Calu3 (cell line): Measurements from ENCODE around the gene ZFP36. TPM values are rescaled to one million over a fixed set of nuclear protein-coding genes. Genes with fewer than 3 reads are reported as not detected.

Source experiments
- BruUV-seq: library from RNA; stranded (reverse); fragments of 400-500 nt; replicated peaks from 2 replicates; lab custom pipeline; 2021; lab: Mats Ljungman, UMichigan
- CTCF ChIA-PET: fragments of 300-600 bp; sonication (Branson Sonifier 250); formaldehyde crosslinking; loops from one replicate; lab custom pipeline; 2022; ENCODE audit warnings: antibody characterized with exemption; lab: Charles Lee
- DNase-seq: peaks from one replicate; pipeline ENCODE4 v3.0.0; 2022
- H3K27ac Mint-ChIP-seq: one replicate; pipeline ENCODE4 v1.8.0; 2022; ENCODE audit warnings: mixed read lengths; ENCODE audit not compliant: unreplicated experiment
- H3K27me3 Mint-ChIP-seq: one replicate; pipeline ENCODE4 v1.8.0; 2022; ENCODE audit warnings: mixed read lengths; ENCODE audit not compliant: unreplicated experiment
- H3K36me3 Mint-ChIP-seq: one replicate; pipeline ENCODE4 v1.8.0; 2022; ENCODE audit warnings: mild to moderate bottlenecking, moderate library complexity, mixed read lengths; ENCODE audit not compliant: insufficient read depth, unreplicated experiment
- H3K4me1 Mint-ChIP-seq: one replicate; pipeline ENCODE4 v1.8.0; 2022; ENCODE audit warnings: mild to moderate bottlenecking, low read depth, mixed read lengths; ENCODE audit not compliant: unreplicated experiment
- H3K4me3 Mint-ChIP-seq: one replicate; pipeline ENCODE4 v1.8.0; 2022; ENCODE audit warnings: mild to moderate bottlenecking, low read depth, moderate library complexity, mixed read lengths; ENCODE audit not compliant: unreplicated experiment
- H3K9me3 Mint-ChIP-seq: one replicate; pipeline ENCODE4 v1.8.0; 2022; ENCODE audit warnings: low read depth, mixed read lengths; ENCODE audit not compliant: unreplicated experiment
- intact Hi-C: fragments of 100-400 bp; cut with micrococcal nuclease; formaldehyde crosslinking; loops from one replicate; pipeline ENCODE4 v1.10.0; 2022; ENCODE audit not compliant: unreplicated experiment
- total RNA-seq: library from RNA; stranded (reverse); gene quantifications from 2 replicates; pipeline ENCODE4 v1.2.3, GENCODE V29; 2022
- TF ChIP-seq, protein P1 (sequence below): fragments of 200-600 bp; IDR thresholded peaks from one replicate; pipeline ENCODE4 v1.8.0; 2022; ENCODE audit warnings: antibody characterized with exemption; ENCODE audit not compliant: unreplicated experiment

ZFP36 gene
- total RNA-seq, 1 experiment from 2014 or later, result 70.8 TPM

DNA sequence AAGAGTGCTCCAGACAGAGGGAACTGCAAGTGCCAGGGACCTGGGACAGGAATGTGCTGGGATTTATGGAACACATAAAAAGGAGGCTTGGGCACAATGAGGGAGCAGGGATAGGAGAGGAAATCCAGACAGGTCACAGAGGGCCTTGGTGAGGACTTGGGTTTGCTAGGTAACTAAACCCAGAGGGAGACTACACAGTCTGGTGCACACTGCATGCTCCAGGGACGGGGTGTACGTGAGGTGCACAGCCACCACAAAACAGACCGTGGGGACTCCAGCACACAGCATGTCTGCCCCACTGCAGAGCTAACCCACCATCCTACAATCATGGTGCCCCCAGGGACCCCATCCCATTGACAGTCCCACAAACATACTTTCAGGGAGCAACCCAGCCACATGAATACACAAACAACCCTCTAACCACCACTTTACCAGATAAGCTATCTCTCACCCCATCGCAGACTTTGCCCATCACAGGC is 5.5 kb upstream of the ZFP36 start:
- Mint-ChIP-seq H3K36me3 (peaks cover 86% of the 10 kb centered on the region), H3K27ac (peak overlapping the region; percentile 94), H3K4me1 (peaks cover 69% of the 10 kb centered on the region), H3K4me3 (peak overlapping the region; percentile 73), H3K27me3 (no peaks in the 10 kb centered on the region), H3K9me3 (no peaks in the 10 kb centered on the region)
- intact Hi-C loops, result no loop called here
- CTCF ChIA-PET, result interaction anchor here (0.6 to 2.2 kb wide), 4 partner anchors 11 to 393 kb away, joined by 3 to 10 read pairs (median 4); partner anchors contain the start of genes PLEKHG2 and RPS16
- TF ChIP-seq, protein P1, sequence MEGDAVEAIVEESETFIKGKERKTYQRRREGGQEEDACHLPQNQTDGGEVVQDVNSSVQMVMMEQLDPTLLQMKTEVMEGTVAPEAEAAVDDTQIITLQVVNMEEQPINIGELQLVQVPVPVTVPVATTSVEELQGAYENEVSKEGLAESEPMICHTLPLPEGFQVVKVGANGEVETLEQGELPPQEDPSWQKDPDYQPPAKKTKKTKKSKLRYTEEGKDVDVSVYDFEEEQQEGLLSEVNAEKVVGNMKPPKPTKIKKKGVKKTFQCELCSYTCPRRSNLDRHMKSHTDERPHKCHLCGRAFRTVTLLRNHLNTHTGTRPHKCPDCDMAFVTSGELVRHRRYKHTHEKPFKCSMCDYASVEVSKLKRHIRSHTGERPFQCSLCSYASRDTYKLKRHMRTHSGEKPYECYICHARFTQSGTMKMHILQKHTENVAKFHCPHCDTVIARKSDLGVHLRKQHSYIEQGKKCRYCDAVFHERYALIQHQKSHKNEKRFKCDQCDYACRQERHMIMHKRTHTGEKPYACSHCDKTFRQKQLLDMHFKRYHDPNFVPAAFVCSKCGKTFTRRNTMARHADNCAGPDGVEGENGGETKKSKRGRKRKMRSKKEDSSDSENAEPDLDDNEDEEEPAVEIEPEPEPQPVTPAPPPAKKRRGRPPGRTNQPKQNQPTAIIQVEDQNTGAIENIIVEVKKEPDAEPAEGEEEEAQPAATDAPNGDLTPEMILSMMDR, result no peak
- TSS peak; percentile 3 for BruUV-seq
- no peak for DNase-seq

DNA sequence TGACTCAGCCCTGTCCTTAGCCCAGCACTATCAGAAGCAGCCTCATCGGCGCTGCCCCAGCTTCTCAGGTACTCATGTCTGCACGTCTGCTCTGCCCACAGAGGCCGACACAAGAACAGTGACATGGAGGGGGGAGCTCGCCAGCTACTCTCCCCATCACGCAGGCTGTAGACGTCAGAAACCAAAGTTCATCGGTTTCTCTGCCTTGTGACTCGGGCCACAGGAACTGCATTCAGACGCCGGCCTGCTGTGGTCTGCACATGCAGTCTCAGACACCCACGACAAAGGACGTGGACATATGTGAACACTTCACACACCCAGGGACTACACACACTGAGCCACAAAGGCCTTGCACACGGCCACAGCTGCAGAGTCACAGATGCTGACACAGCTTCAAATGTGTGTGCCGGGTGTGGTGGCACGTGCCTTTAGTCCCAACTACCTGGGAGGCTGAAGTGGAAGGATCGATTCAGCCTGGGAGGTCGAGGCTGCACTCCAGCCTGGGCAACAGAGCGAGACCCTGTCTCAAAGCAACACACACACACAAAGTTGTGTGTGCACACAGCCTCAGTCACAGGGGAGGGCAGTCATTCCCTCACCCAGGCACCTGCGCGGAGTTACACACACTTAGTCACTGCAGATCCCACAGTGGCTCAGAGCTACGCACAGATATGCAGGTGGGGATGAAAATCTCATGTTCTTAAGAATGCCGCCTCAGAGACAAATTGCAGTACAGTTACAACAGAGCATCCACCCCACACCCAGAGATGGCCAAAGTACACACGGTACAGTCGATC is 4.9 kb upstream of the ZFP36 start:
- Mint-ChIP-seq H3K27me3 (no peaks in the 10 kb centered on the region), H3K36me3 (peaks cover 90% of the 10 kb centered on the region), H3K4me3 (peak overlapping the region; percentile 73), H3K27ac (peak overlapping the region; percentile 94), H3K4me1 (peaks cover 75% of the 10 kb centered on the region), H3K9me3 (no peaks in the 10 kb centered on the region)
- intact Hi-C loops, result no loop called here
- TF ChIP-seq, protein P1, result no peak
- CTCF ChIA-PET, result interaction anchor here (0.6 to 2.2 kb wide), 4 partner anchors 10 to 392 kb away, joined by 3 to 10 read pairs (median 4); partner anchors contain the start of genes PLEKHG2 and RPS16
- no TSS peak for BruUV-seq
- DNase-seq, result peak; percentile 56

DNA sequence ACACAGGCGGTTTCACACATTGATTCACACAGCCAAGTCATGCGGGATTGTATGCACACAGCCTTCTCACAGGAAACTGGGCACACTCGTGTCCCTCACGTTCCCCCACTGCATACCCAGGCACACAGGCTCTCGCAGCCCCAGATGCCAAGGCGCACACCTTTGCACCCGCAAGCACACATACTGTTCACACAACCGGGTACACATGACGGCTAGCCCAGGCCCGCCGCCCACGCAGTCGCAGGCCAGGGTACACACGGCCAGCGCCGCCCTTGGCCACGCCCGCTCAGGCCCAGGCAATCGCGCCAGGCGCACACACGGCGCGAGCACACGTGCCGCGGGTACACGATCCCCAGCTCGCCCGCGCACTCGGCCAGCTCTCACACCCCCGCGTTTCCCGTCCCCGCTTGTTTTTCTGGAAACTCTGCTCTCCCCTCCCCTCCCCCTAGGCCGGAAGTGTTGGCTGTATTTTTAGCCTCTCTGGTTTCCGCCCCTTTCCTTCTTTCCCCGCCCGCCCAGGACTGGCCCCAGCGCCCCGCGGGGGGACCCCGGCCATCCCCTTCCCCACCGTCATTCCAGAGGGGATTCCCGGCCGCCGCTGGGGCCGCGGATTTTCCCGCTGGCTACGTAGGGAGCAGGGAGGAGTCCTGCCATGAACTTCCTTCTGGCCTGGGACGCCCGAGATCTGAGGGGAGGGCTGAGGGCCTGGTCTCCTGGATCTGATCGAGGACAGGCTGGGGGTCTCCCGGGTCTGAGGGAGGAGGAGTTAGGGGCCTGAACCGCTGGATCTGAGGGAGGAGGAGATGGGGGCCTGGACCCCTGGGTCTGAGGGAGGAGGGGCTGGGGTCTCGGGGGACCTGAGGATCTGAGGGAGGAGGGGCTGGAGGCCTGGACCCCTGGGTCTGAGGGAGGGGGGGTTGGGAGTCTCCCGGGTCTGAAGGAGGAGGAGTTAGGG is 4.0 kb upstream of the ZFP36 start:
- peak overlapping the region; percentile 94 for H3K27ac Mint-ChIP-seq
- CTCF ChIA-PET, result interaction anchor here (1.4 to 2.2 kb wide), 2 partner anchors 9 to 33 kb away, joined by 3 to 10 read pairs; partner anchors contain the start of genes PLEKHG2 and RPS16
- TF ChIP-seq, protein P1, result no peak
- intact Hi-C loops, result no loop called here
- peak; percentile 88 for DNase-seq
- no TSS peak for BruUV-seq
- no peaks in the 10 kb centered on the region for H3K9me3 Mint-ChIP-seq
- peaks cover 91% of the 10 kb centered on the region for H3K36me3 Mint-ChIP-seq
- peaks cover 68% of the 10 kb centered on the region for H3K4me1 Mint-ChIP-seq
- H3K27me3 Mint-ChIP-seq, result no peaks in the 10 kb centered on the region
- peak overlapping the region; percentile 73 for H3K4me3 Mint-ChIP-seq
